Upper lobe of right lung (tissue), 1 donor: ENCODE results near the gene ERVFRD-1. TPM values are rescaled to one million over a fixed set of nuclear protein-coding genes. Genes with fewer than 3 reads are reported as not detected.

ENCODE experiments used
- ATAC-seq: fragments of 200-7000 bp; cut with Tn5 transposase; one replicate; pipeline ENCODE4 v1.9.1; 2020; ENCODE audit warnings: mild to moderate bottlenecking, moderate library complexity
- DNase-seq: peaks from one replicate; pipeline ENCODE4 v3.0.0-alpha.2; 2020
- H3K27ac ChIP-seq: fragments of 200-600 bp; one replicate; pipeline ENCODE4 v1.8.0; 2022
- H3K27me3 ChIP-seq: fragments of 200-600 bp; one replicate; pipeline ENCODE4 v1.8.0; 2022; ENCODE audit warnings: mild to moderate bottlenecking
- H3K36me3 ChIP-seq: fragments of 200-600 bp; one replicate; pipeline ENCODE4 v1.8.0; 2022
- H3K4me1 ChIP-seq: fragments of 200-600 bp; one replicate; pipeline ENCODE4 v1.8.0; 2022
- H3K4me3 ChIP-seq: fragments of 200-600 bp; one replicate; pipeline ENCODE4 v1.8.0; 2022; ENCODE audit warnings: mild to moderate bottlenecking
- H3K9me3 ChIP-seq: fragments of 200-600 bp; one replicate; pipeline ENCODE4 v1.8.0; 2022
- CTCF ChIP-seq: fragments of 200-600 bp; IDR thresholded peaks from one replicate; pipeline ENCODE4 v1.8.0; 2022; ENCODE audit warnings: antibody characterized with exemption
- intact Hi-C: fragments of 100-400 bp; cut with DNase I; formaldehyde crosslinking; loops from one replicate; pipeline ENCODE4 v1.11.0; 2022
- total RNA-seq: library from RNA; stranded (reverse); fragmentation: NEBNext Ultra II Directional; extraction: Animal tissue kit (Norgen Biotek cat#: 25700); gene quantifications from one replicate; pipeline ENCODE4 v1.2.1, GENCODE V29; 2021
- donor health status: DM: no; HTN: yes; CAD: no; lungs with severe emphysema.

Gene ERVFRD-1
- total RNA-seq, 1 donor from 2014 or later: 0.55 TPM

GRCh38 chr6:11062715-11063114, 48.8 kb downstream of the ERVFRD-1 start:
- H3K9me3 ChIP-seq: no peaks in the 10 kb centered on the region
- H3K4me1 ChIP-seq: no peaks in the 10 kb centered on the region
- H3K27me3 ChIP-seq: no peaks in the 10 kb centered on the region
- H3K36me3 ChIP-seq: no peaks in the 10 kb centered on the region
- ATAC-seq (no peak), DNase-seq (no peak)
- H3K4me3 ChIP-seq: no peak overlapping the region
- intact Hi-C loops: loop anchor here (10.0 kb wide), 1 partner anchor 108 kb away; no protein-coding TSS in a partner anchor
- H3K27ac ChIP-seq: no peak overlapping the region
- no peak for TF ChIP-seq CTCF

GRCh38 chr6:11062083-11062482, 49.4 kb downstream of the ERVFRD-1 start:
- no peak for ATAC-seq
- no peak for TF ChIP-seq CTCF
- Histone ChIP-seq H3K4me3 (no peak overlapping the region), H3K36me3 (no peaks in the 10 kb centered on the region), H3K27ac (no peak overlapping the region), H3K27me3 (no peaks in the 10 kb centered on the region), H3K4me1 (no peaks in the 10 kb centered on the region), H3K9me3 (no peaks in the 10 kb centered on the region)
- intact Hi-C loops: loop anchor here (10.0 kb wide), 1 partner anchor 107 kb away; no protein-coding TSS in a partner anchor
- DNase-seq: no peak

GRCh38 chr6:11058406-11058805, 53.1 kb downstream of the ERVFRD-1 start:
- H3K4me1 ChIP-seq: no peaks in the 10 kb centered on the region
- no peaks in the 10 kb centered on the region for H3K9me3 ChIP-seq
- no peak overlapping the region for H3K27ac ChIP-seq
- intact Hi-C loops: no loop called here
- no peaks in the 10 kb centered on the region for H3K36me3 ChIP-seq
- DNase-seq (no peak), ATAC-seq (no peak)
- no peak for TF ChIP-seq CTCF
- no peak overlapping the region for H3K4me3 ChIP-seq
- H3K27me3 ChIP-seq: no peaks in the 10 kb centered on the region

- Histone ChIP-seq H3K27ac (no peak overlapping the region), H3K4me3 (no peak overlapping the region), H3K27me3 (no peaks in the 10 kb centered on the region), H3K4me1 (no peaks in the 10 kb centered on the region), H3K36me3 (no peaks in the 10 kb centered on the region), H3K9me3 (no peaks in the 10 kb centered on the region)
- DNase-seq: no peak
- intact Hi-C loops: no loop called here
- no peak for ATAC-seq
- no peak for TF ChIP-seq CTCF
Observed at GRCh38 chr6:11056871-11057270, 54.7 kb downstream of the ERVFRD-1 start.

- no peaks in the 10 kb centered on the region for H3K9me3 ChIP-seq
- no peak for DNase-seq
- peaks cover 11% of the 10 kb centered on the region for H3K27me3 ChIP-seq
- no peaks in the 10 kb centered on the region for H3K4me1 ChIP-seq
- no peak overlapping the region for H3K4me3 ChIP-seq
- H3K36me3 ChIP-seq: no peaks in the 10 kb centered on the region
- TF ChIP-seq CTCF: no peak
- ATAC-seq: no peak
- intact Hi-C loops: no loop called here
- H3K27ac ChIP-seq: no peak overlapping the region
Observed at GRCh38 chr6:11055127-11055627, 56.3 kb downstream of the ERVFRD-1 start.

- intact Hi-C loops: no loop called here
- Histone ChIP-seq H3K4me3 (no peak overlapping the region), H3K9me3 (no peaks in the 10 kb centered on the region), H3K27ac (no peak overlapping the region), H3K4me1 (no peaks in the 10 kb centered on the region), H3K27me3 (peaks cover 15% of the 10 kb centered on the region), H3K36me3 (no peaks in the 10 kb centered on the region)
- TF ChIP-seq CTCF: no peak
- ATAC-seq (no peak), DNase-seq (no peak)
Observed at GRCh38 chr6:11054722-11055121, 56.8 kb downstream of the ERVFRD-1 start.
